Measurements from ENCODE around the gene GBA2.

DNA sequence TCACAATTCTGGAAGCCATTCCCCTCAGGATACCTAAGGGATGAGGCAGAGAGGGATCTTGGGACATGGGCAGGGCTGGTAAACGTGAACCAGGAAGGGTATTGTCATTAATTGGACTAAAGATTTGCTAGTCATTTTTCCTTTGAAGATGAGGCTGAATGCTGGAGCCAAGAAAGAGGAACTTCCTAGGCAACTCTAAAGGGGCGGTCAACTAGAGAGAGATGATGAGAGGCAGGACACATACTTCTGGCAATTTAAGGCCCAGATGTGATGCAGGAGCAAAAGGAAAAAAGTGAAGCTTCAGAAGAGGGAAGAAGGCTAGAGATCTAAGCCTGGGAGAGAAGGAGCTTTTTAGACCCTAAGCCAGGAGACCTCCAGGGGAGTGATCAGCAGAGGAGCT, 5.6 kb downstream of the GBA2 start:
- TF ChIP-seq CTCF (IDR thresholded peaks at IDR 0.05) (no peak), POLR2A (IDR thresholded peaks at IDR 0.05) (no peak)

All from Peyer's patch (tissue), 4 donors.